Stimulated activated CD8-positive, alpha-beta memory T cell treated with anti-CD3 and anti-CD28 coated beads, Interleukin-2, amount 100 ng/mL, for 1 hour (primary cell): ENCODE measurements around the gene PKD1.

ENCODE experiments used
- DNase-seq, 2 donors: peaks; one replicate each; pipeline ENCODE4 v3.0.0-alpha.2; 2020; ENCODE audit warnings: low read depth in 2 of 2

Gene PKD1

GRCh38 chr16:2046893-2047329, 88.8 kb downstream of the PKD1 start:
- DNase-seq, result no peak

DNA sequence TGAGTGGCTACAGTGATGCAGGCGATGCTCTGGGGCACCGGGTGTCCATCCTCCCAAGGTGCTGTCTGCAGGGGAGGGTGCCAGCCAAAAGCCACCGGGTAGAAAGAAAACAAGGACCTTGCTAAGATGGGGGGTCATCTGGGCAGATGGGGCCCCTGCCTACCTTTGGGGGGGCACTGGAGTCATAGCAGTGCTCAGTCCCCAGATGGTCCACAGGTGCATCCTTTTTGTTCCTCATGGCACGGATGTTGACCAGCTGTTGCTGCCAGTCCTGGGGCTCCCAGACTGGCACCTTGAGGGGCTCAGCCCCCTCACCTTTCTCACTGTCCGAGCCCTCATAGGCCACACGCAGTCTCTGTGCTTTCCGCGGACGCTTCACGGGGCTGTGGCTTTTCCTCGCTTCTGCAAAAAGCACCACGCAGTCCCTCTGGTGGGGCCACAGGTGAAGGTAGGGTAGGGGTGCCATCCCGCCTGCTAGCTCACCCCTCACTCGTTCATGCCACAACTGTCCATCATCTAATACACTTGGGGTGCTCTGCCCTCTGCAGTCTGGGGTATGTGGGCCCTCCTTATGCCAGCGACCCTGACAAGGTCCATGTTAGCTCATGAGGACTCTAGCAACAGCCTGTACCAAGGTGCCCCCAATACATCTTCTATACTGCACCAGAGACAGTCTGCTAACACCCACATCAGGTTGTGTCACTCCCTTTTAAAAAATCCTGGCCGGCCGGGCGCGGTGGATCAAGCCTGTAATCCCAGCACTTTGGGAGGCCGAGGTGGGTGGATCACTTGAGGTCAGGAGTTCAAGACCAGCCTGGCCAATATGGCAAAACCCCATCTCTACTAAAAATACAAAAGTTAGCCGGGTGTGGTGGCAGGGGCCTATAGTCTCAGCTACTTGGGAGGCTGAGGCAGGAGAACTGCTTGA, 89.5 kb downstream of the PKD1 start:
- DNase-seq, result no peak

- DNase-seq, result no peak
Observed at GRCh38 chr16:2044541-2044940, 91.2 kb downstream of the PKD1 start.

- no peak for DNase-seq
Observed at GRCh38 chr16:2043667-2044451, 91.8 kb downstream of the PKD1 start.

GRCh38 chr16:2042986-2043666, 92.6 kb downstream of the PKD1 start:
- no peak for DNase-seq

DNA sequence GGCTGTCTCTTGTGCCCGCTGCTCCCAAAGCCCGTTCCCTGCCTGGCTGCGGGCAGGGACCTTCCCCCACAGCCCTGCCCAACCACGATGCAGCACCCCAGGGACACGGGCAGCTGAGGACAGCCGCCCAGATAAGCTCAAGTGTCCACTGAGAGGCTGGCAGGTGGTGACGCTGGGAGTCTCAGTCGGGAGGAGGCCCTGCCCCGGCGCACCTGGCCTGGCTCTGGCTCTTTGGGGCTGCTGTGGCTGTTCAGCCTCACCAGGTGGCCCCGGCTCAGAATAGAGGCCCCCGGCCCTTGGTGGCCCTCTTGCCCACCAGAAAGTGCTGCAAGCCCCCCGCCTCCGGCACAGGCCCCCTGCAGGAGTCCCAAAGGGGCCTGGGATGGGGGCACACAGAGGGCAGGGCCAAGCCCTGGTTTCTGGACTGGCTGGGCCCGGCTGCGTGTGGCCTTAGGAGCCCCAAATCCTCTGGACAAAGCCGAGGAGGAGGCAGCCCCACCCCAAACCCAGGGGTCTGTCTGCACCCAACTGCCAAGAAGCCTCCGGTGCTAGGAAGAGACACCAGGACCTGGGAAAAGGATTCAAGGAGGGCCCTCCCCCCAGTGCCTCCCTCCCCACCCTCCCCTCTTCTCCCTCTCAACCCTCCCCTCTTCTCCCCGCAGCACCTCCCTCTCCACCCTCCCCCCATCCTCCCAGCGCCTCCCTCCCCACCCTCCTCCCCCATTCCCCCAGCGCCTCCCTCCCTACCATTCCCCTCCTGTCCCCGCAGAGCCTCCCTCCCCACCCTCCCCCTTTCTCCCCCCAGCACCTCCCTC, 93.3 kb downstream of the PKD1 start:
- DNase-seq, result no peak

DNA sequence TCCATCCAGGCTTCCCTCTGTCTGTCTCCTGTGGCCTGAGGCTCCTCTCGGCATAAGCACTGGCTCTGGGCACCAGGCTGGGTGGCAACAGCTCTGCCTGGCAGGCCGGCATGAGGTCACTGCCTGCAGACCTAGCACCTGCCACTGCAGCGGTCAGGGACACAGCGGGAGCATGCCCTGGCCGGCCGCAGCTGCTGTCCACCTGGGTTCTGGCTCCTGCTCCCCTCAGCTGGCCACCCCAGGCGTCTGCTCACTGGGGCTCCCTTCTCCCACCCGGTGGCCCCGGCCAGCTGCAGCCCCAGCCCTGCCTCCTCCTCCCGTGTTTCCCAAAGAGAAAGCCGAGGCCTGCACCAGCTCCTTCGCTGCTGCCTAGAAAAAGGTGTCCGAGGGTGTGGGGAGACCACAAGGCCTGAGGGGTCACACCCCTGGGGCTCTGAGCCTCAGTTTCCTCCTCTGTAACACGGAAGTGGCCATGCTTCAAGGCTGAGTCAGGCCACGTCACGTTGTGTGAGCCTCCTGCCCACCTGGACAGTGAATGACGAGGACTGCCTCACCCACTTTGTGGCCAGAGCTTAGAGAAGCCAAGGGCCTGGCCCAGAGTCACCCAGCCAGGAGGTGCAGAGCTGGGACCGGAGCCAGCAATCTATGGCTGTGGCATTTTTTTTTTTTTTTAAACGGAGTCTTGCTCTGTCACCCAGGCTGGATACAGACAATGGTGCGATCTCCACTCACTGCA, 94.7 kb downstream of the PKD1 start:
- no peak for DNase-seq

- no peak for DNase-seq
Observed at GRCh38 chr16:2040041-2040786, 95.5 kb downstream of the PKD1 start.

DNA sequence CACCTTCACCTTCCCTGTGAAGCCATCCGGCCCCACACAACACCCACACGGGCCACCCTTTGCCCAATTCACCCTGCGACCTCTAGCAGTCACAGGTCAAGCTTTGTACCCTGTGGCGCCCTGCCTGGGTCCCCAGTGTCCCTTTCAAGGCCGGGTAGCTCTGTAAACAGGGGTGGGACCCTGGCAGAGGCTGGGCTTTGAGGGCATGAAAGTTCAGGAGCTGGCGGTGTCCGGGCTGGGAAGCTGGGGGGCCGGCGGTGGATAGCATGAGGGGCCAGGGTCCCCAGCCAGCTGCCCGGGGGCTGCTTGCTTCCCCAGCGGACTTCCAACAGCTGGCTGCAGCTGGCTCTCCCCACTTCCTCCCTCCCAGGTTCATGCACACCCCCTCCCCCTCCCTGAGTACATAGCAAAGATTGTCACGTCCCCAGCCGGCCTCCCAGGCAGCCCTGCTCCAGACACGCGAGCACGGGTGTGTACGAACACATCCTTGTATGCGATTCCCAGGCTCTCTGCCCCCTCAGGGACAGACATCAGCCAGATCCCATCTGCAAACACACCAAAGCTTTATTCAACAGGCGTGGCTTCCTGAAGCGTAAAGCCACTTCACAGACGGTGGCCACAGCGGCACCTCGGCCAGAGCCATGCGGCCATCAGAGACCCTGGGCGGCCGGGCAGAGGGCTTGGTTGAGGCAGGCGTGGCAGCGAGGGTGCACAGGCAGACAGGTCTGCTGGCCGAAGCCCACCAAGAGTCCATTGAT, 96.2 kb downstream of the PKD1 start:
- DNase-seq, result no peak
